Vagina (tissue), 2 donors: ENCODE results near the gene DYSF. TPM values are rescaled to one million over a fixed set of nuclear protein-coding genes. Genes with fewer than 3 reads are reported as not detected.

Source experiments
- DNase-seq, 2 donors: peaks; one replicate each; pipeline ENCODE4 v3.0.0-alpha.2; 2017; ENCODE audit errors: extremely low spot score in 2 of 2
- H3K27ac ChIP-seq: fragments of 200-600 bp; sonication (generic); one replicate; pipeline ENCODE4 v1.5.1; 2019
- H3K27me3 ChIP-seq: fragments of 200-600 bp; sonication (generic); one replicate; pipeline ENCODE4 v1.5.1; 2019
- H3K36me3 ChIP-seq, 2 donors: fragments of 200-600 bp; sonication (generic); one replicate each; pipeline ENCODE4 v1.5.1; 2017 to 2019
- H3K4me1 ChIP-seq: fragments of 200-600 bp; sonication (generic); one replicate; pipeline ENCODE4 v1.5.1; 2019
- H3K4me3 ChIP-seq, 2 donors: fragments of 200-600 bp; sonication (generic); 1 replicate in 1 of 2; 2 replicates in 1 of 2; pipeline ENCODE4 v1.5.1; 2016 to 2019
- H3K9me3 ChIP-seq: fragments of 200-600 bp; sonication (generic); one replicate; pipeline ENCODE4 v1.5.1; 2019
- POLR2A ChIP-seq, 2 donors: fragments of 450-650 bp; IDR thresholded peaks; one replicate each; pipeline ENCODE4 v1.6.1; 2017; ENCODE audit warnings: antibody characterized with exemption in 2 of 2, mild to moderate bottlenecking in 2 of 2, moderate library complexity in 2 of 2
- POLR2AphosphoS5 ChIP-seq, 2 donors: sonication (generic); formaldehyde crosslinking; IDR thresholded peaks; one replicate each; pipeline ENCODE4 v1.9.0; 2017; ENCODE audit warnings: antibody characterized with exemption in 2 of 2, mild to moderate bottlenecking in 2 of 2, low read depth in 1 of 2; ENCODE audit not compliant: insufficient read depth in 1 of 2
- intact Hi-C: fragments of 100-400 bp; cut with DNase I; formaldehyde crosslinking; loops from one replicate; pipeline ENCODE4 v1.15.1; 2023
- total RNA-seq: library from RNA; depleted of rRNA; stranded (reverse); fragments of >200 nt; gene quantifications from one replicate; pipeline ENCODE4 v1.2.3, GENCODE V29; 2016
- TF ChIP-seq, protein P1 (sequence below), 3 experiments: fragments of 450-650 bp in 2 of 3; fragments of 200-600 bp in 1 of 3; sonication (generic) in 1 of 3; IDR thresholded peaks; one replicate each; pipeline ENCODE4 v1.5.1; 2017 to 2019; ENCODE audit warnings: antibody characterized with exemption in 3 of 3, mild to moderate bottlenecking in 2 of 3, moderate library complexity in 2 of 3

The DYSF gene
- total RNA-seq, 1 donor from 2014 or later = 10.1 TPM

DNA sequence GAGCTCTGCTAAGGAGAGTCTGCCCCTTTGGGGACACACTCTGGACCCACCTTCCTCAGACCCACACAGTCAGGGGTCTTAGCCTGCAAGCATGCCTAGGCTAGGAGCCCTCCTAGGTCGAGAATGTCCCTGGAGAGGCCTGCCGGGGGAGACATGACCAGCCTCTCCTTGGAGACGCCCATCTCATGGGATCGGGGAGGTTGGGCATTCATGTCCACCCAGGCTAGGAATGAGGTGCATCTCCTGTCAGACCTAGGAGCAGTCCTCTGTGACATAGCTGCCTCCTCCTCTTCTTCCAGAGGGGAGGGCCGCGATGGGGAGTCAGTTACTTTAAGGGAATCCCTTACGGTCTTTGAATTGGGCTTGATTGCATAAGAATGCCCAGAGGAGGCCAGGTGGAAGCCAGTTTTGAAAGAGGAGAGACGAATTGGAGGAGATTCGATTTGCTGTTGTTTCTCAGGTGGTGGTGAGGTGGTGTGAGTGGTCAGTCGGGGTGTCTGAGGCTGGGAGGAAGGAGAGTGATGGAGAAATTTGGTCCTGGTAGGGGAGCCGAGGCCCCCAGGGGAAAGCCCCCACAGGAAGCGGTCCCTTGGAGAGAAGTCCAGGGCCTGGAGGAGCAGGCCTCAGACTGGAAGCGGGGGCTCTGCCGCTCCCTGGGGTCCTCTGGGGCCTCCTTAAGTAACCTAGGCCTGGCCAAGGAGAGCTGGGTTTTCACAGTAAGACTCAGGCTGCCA, 241.3 kb downstream of the DYSF start:
- no peaks in the 10 kb centered on the region for H3K4me1 ChIP-seq
- intact Hi-C loops = no loop called here
- no peaks in the 10 kb centered on the region for H3K9me3 ChIP-seq
- no peak overlapping the region for H3K4me3 ChIP-seq
- no peak overlapping the region for H3K27ac ChIP-seq
- TF ChIP-seq POLR2A (IDR thresholded peaks at IDR 0.05) = no peak
- TF ChIP-seq, protein P1, sequence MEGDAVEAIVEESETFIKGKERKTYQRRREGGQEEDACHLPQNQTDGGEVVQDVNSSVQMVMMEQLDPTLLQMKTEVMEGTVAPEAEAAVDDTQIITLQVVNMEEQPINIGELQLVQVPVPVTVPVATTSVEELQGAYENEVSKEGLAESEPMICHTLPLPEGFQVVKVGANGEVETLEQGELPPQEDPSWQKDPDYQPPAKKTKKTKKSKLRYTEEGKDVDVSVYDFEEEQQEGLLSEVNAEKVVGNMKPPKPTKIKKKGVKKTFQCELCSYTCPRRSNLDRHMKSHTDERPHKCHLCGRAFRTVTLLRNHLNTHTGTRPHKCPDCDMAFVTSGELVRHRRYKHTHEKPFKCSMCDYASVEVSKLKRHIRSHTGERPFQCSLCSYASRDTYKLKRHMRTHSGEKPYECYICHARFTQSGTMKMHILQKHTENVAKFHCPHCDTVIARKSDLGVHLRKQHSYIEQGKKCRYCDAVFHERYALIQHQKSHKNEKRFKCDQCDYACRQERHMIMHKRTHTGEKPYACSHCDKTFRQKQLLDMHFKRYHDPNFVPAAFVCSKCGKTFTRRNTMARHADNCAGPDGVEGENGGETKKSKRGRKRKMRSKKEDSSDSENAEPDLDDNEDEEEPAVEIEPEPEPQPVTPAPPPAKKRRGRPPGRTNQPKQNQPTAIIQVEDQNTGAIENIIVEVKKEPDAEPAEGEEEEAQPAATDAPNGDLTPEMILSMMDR (IDR thresholded peaks at IDR 0.05) = no peak
- no peak for TF ChIP-seq POLR2AphosphoS5 (IDR thresholded peaks at IDR 0.05; ENCODE audit: insufficient read depth in 1 of 2, low read depth in 1 of 2)
- H3K36me3 ChIP-seq = no peaks in the 10 kb centered on the region
- no peak for DNase-seq
- H3K27me3 ChIP-seq = no peaks in the 10 kb centered on the region

DNA sequence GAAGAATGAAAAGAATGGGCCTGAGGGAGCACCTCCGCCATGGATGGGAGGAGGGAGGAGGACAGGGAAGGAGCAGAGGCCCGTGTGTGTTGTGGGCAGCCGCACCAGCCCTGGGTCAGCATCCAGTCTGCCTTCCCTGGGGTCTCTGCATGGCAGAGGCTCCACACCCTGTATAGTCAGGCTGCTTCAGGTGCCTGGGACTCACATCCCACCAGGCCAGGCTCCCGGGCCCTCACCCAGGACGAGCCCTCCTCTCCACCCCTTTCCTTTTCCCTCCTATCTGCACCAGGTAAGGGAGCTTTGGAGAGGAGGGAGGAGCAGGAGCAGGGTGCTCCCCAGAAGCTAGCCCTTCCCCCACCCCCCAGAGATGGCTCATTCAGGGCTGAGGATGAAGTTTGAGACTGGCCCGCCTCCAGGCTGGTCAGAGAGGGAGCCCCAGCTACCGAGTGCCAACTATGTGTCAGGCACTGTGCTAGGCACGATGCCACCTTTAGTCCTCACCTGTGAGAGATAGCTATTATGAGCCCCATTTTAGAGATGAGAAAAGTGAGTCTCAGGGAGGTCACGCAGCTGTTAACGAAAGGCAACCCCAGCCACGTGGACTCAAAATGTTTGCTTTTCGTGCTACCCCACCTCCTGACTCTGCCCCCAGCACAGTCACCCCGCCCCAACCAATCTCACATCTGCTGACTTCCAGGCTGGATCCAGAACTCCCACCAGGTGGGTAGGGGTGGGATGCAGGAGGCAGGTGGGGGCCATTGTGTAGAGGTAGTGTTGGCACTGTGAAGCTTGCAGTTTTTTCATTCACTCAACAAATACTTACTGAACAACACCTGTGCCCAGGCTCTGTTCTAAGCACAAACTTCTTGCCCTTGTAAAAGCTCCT, 242.1 kb downstream of the DYSF start:
- H3K27ac ChIP-seq = no peak overlapping the region
- no peak for DNase-seq
- no peaks in the 10 kb centered on the region for H3K9me3 ChIP-seq
- no peaks in the 10 kb centered on the region for H3K27me3 ChIP-seq
- TF ChIP-seq POLR2A (IDR thresholded peaks at IDR 0.05) (no peak), POLR2AphosphoS5 (IDR thresholded peaks at IDR 0.05; ENCODE audit: insufficient read depth in 1 of 2, low read depth in 1 of 2) (no peak)
- TF ChIP-seq, protein P1 (IDR thresholded peaks at IDR 0.05) = no peak
- no peaks in the 10 kb centered on the region for H3K4me1 ChIP-seq
- intact Hi-C loops = no loop called here
- no peak overlapping the region for H3K4me3 ChIP-seq
- no peaks in the 10 kb centered on the region for H3K36me3 ChIP-seq

DNA sequence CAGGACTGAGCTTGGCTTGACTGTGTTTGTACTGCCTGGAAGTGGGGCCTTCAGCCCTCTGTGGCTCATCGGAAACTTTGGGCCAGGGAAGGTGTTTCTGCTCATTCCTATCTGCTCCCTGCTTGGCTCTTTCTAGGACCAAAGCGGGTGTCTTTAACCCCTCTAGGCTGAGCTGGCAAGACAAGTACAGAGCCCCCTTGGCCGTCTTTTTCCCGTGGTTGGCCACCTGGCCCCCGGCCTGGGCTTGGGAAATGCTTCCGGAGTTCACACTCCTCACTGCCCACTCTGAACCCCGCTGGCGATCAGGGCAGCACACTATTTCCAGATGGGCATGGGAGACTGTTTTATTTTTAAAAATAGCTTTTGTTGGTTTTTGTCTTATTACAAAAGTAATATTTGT, 243.0 kb downstream of the DYSF start:
- H3K27me3 ChIP-seq = no peaks in the 10 kb centered on the region
- intact Hi-C loops = no loop called here
- H3K9me3 ChIP-seq = no peaks in the 10 kb centered on the region
- no peak for DNase-seq
- TF ChIP-seq POLR2AphosphoS5 (IDR thresholded peaks at IDR 0.05; ENCODE audit: insufficient read depth in 1 of 2, low read depth in 1 of 2) = no peak
- TF ChIP-seq POLR2A (IDR thresholded peaks at IDR 0.05) = no peak
- TF ChIP-seq, protein P1 (IDR thresholded peaks at IDR 0.05) = no peak
- no peak overlapping the region for H3K27ac ChIP-seq
- no peak overlapping the region for H3K4me3 ChIP-seq
- no peaks in the 10 kb centered on the region for H3K36me3 ChIP-seq
- no peaks in the 10 kb centered on the region for H3K4me1 ChIP-seq

DNA sequence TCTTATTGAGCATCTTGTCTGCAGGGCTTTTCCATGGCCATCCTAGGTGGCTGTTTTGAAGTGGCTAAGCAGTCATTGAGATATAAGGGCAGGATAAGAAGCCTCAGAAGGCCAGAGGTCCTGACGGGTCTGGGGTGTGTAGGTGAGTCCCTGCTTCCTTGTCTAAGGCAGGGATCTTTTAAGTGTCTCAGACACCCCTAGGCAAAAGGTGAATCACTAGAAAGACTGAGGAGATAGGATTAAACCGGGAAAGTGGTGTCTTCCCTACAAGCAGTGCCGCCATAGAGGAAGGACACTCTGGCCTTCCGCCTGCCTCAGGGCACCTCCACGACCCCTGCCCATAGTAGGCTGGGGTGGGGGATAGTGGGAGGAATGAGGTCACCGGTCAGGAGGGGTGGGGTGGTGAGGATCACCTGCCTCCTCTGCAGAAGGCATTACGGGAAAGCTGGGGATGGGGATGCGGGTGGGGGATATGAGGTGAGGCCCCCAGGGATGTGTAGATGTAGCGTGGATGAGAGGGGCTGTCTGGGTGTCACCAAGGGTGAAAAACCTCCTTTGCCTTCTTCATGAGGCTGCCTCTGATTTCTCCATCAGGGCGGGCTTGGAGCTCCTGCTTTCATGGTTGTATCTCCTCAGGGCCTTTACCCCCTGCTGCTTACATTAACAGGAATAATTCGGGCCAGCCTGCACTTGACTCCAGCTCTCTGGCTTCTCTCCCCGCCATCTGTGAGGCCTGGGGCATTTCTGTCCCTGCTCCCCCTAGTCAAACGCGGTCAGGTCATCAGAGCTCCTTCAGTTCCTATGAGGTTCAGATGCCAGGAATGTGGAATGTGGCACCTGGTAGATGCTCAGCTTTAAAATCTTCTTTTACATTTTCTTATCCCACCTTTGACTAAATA, 244.0 kb downstream of the DYSF start:
- TF ChIP-seq, protein P1 (IDR thresholded peaks at IDR 0.05) = no peak
- TF ChIP-seq POLR2AphosphoS5 (IDR thresholded peaks at IDR 0.05; ENCODE audit: insufficient read depth in 1 of 2, low read depth in 1 of 2) (no peak), POLR2A (IDR thresholded peaks at IDR 0.05) (no peak)

More for the DNA sequence above, 244.0 kb downstream of the DYSF start:
- no peaks in the 10 kb centered on the region for H3K4me1 ChIP-seq
- H3K36me3 ChIP-seq = no peaks in the 10 kb centered on the region
- no peaks in the 10 kb centered on the region for H3K27me3 ChIP-seq
- intact Hi-C loops = no loop called here
- H3K27ac ChIP-seq = no peak overlapping the region
- DNase-seq = no peak
- no peaks in the 10 kb centered on the region for H3K9me3 ChIP-seq
- H3K4me3 ChIP-seq = no peak overlapping the region
